Caco-2 (cell line): ENCODE data around the gene MRE11. TPM values are rescaled to one million over a fixed set of nuclear protein-coding genes. Genes with fewer than 3 reads are reported as not detected.

Source experiments
- BruUV-seq: library from RNA; stranded (reverse); fragments of 400-500 nt; replicated peaks from 2 replicates; lab custom pipeline; 2021; lab: Mats Ljungman, UMichigan
- CTCF ChIA-PET: fragments of 300-600 bp; sonication (Branson Sonifier 250); formaldehyde crosslinking; loops from one replicate; lab custom pipeline; 2022; ENCODE audit warnings: antibody characterized with exemption; lab: Charles Lee
- POLR2A ChIA-PET: fragments of 300-600 bp; sonication (Branson Sonifier 250); formaldehyde crosslinking; loops from one replicate; lab custom pipeline; 2022; ENCODE audit warnings: antibody characterized with exemption; lab: Charles Lee
- DNase-seq, 2 experiments: peaks; one replicate each; pipeline versions ENCODE4 v3.0.0 to v3.0.0-alpha.2; 2020 to 2022
- H3K27me3 ChIP-seq: replicated peaks from 2 replicates; pipeline ENCODE4 v1.6.0; 2011; ENCODE audit warnings: low read length; ENCODE audit not compliant: control insufficient read depth, insufficient read depth
- H3K36me3 ChIP-seq: 2 replicates; pipeline ENCODE4 v1.5.1; 2011; ENCODE audit warnings: low read length; ENCODE audit not compliant: control insufficient read depth, insufficient read depth
- H3K4me1 ChIP-seq: fragments of 250-450 bp; sonication (Bioruptor Pico); 2 replicates; pipeline ENCODE4 v1.5.1; 2020; ENCODE audit warnings: mild to moderate bottlenecking
- H3K4me3 ChIP-seq: 2 replicates; pipeline ENCODE4 v1.5.1; 2011; ENCODE audit warnings: low read depth, mild to moderate bottlenecking, control low read depth, low read length
- H3K9me3 ChIP-seq: fragments of 250-450 bp; sonication (Bioruptor Pico); 2 replicates; pipeline ENCODE4 v1.5.1; 2020; ENCODE audit warnings: mild to moderate bottlenecking, moderate library complexity
- H3K27ac Mint-ChIP-seq: one replicate; pipeline ENCODE4 v1.8.0; 2022; ENCODE audit warnings: mixed read lengths; ENCODE audit not compliant: unreplicated experiment
- H3K27me3 Mint-ChIP-seq: one replicate; pipeline ENCODE4 v1.8.0; 2022; ENCODE audit warnings: mixed read lengths; ENCODE audit not compliant: insufficient read depth, unreplicated experiment
- H3K36me3 Mint-ChIP-seq: one replicate; pipeline ENCODE4 v1.8.0; 2022; ENCODE audit warnings: mild to moderate bottlenecking, mixed read lengths; ENCODE audit not compliant: insufficient read depth, unreplicated experiment
- H3K4me1 Mint-ChIP-seq: one replicate; pipeline ENCODE4 v1.8.0; 2022; ENCODE audit warnings: low read depth, mixed read lengths; ENCODE audit not compliant: unreplicated experiment
- H3K4me3 Mint-ChIP-seq: one replicate; pipeline ENCODE4 v1.8.0; 2022; ENCODE audit warnings: mild to moderate bottlenecking, moderate library complexity, mixed read lengths; ENCODE audit not compliant: unreplicated experiment
- H3K9me3 Mint-ChIP-seq: one replicate; pipeline ENCODE4 v1.8.0; 2022; ENCODE audit warnings: mixed read lengths; ENCODE audit not compliant: unreplicated experiment
- CTCF ChIP-seq, 2 experiments: fragments of 200-600 bp in 1 of 2; IDR thresholded peaks; 1 replicate in 1 of 2; 2 replicates in 1 of 2; pipeline versions ENCODE4 v1.5.1 to v1.8.0; 2011 to 2022; ENCODE audit warnings: antibody characterized with exemption in 1 of 2, control low read depth in 1 of 2, inconsistent platforms in 1 of 2, low read depth in 1 of 2, low read length in 1 of 2, mild to moderate bottlenecking in 1 of 2, moderate library complexity in 1 of 2; ENCODE audit not compliant: insufficient read depth in 1 of 2, severe bottlenecking in 1 of 2, unreplicated experiment in 1 of 2
- intact Hi-C: fragments of 100-400 bp; cut with micrococcal nuclease; formaldehyde crosslinking; loops from one replicate; pipeline ENCODE4 v1.10.0; 2022; ENCODE audit not compliant: unreplicated experiment
- total RNA-seq: library from RNA; stranded (reverse); gene quantifications from 2 replicates; pipeline ENCODE4 v1.2.3, GENCODE V29; 2022

The MRE11 gene
- total RNA-seq, 1 experiment from 2014 or later, result 80.0 TPM

GRCh38 chr11:94454301-94454700 lies 39.3 kb downstream of the MRE11 start:
- Mint-ChIP-seq H3K4me1 (peaks cover 14% of the 10 kb centered on the region), H3K27ac (no peak overlapping the region), H3K36me3 (peaks cover 17% of the 10 kb centered on the region), H3K4me3 (no peak overlapping the region), H3K9me3 (no peaks in the 10 kb centered on the region), H3K27me3 (no peaks in the 10 kb centered on the region)
- CTCF ChIA-PET, result no interaction called here
- Histone ChIP-seq H3K4me3 (no peak overlapping the region), H3K36me3 (no peaks in the 10 kb centered on the region), H3K27me3 (no peaks in the 10 kb centered on the region), H3K4me1 (peaks cover 20% of the 10 kb centered on the region), H3K9me3 (0 out of 2 replicates have a peak, but pooled peaks cover 3% of the 10 kb centered on the region)
- intact Hi-C loops, result no loop called here
- TF ChIP-seq CTCF (IDR thresholded peaks at IDR 0.05; ENCODE audit: insufficient read depth in 1 of 2, low read depth in 1 of 2, low read length in 1 of 2, severe bottlenecking in 1 of 2, unreplicated experiment in 1 of 2), result no peak
- BruUV-seq, result no TSS peak
- POLR2A ChIA-PET, result no interaction called here
- DNase-seq, result no peak

GRCh38 chr11:94452988-94453387 lies 40.7 kb downstream of the MRE11 start:
- H3K4me3 Mint-ChIP-seq, result no peak overlapping the region

GRCh38 chr11:94450048-94450447 lies 43.6 kb downstream of the MRE11 start:
- Mint-ChIP-seq H3K4me1 (no peaks in the 10 kb centered on the region), H3K4me3 (no peak overlapping the region), H3K36me3 (peaks cover 40% of the 10 kb centered on the region), H3K9me3 (no peaks in the 10 kb centered on the region), H3K27ac (no peak overlapping the region), H3K27me3 (no peaks in the 10 kb centered on the region)
- Histone ChIP-seq H3K4me1 (peaks cover 5% of the 10 kb centered on the region; the same call in 1 of the 2 replicates), H3K27me3 (no peaks in the 10 kb centered on the region), H3K4me3 (no peak overlapping the region), H3K36me3 (0 out of 2 replicates have a peak, but pooled peaks cover 1% of the 10 kb centered on the region), H3K9me3 (no peaks in the 10 kb centered on the region)
- TF ChIP-seq CTCF (IDR thresholded peaks at IDR 0.05; ENCODE audit: insufficient read depth in 1 of 2, low read depth in 1 of 2, low read length in 1 of 2, severe bottlenecking in 1 of 2, unreplicated experiment in 1 of 2), result no peak
- no peak for DNase-seq
- intact Hi-C loops, result no loop called here
- CTCF ChIA-PET, result no interaction called here
- BruUV-seq, result no TSS peak
- POLR2A ChIA-PET, result interaction anchor here (0.7 kb wide), 1 partner anchor 193 kb away, joined by 3 read pairs; no protein-coding TSS in a partner anchor

More at GRCh38 chr11:94452988-94453387, 40.7 kb downstream of the MRE11 start:
- H3K36me3 Mint-ChIP-seq, result peaks cover 25% of the 10 kb centered on the region
- TF ChIP-seq CTCF (IDR thresholded peaks at IDR 0.05; ENCODE audit: insufficient read depth in 1 of 2, low read depth in 1 of 2, low read length in 1 of 2, severe bottlenecking in 1 of 2, unreplicated experiment in 1 of 2), result no peak
- CTCF ChIA-PET, result no interaction called here
- intact Hi-C loops, result no loop called here
- POLR2A ChIA-PET, result no interaction called here
- H3K27ac Mint-ChIP-seq, result no peak overlapping the region
- DNase-seq, result no peak
- H3K9me3 Mint-ChIP-seq, result no peaks in the 10 kb centered on the region
- BruUV-seq, result no TSS peak
- Histone ChIP-seq H3K4me3 (no peak overlapping the region), H3K4me1 (peaks cover 20% of the 10 kb centered on the region), H3K27me3 (no peaks in the 10 kb centered on the region), H3K36me3 (no peaks in the 10 kb centered on the region), H3K9me3 (no peaks in the 10 kb centered on the region)
- H3K4me1 Mint-ChIP-seq, result peaks cover 14% of the 10 kb centered on the region
- no peaks in the 10 kb centered on the region for H3K27me3 Mint-ChIP-seq
